ENCODE measurements around the gene MIPOL1.

MIPOL1 gene

DNA sequence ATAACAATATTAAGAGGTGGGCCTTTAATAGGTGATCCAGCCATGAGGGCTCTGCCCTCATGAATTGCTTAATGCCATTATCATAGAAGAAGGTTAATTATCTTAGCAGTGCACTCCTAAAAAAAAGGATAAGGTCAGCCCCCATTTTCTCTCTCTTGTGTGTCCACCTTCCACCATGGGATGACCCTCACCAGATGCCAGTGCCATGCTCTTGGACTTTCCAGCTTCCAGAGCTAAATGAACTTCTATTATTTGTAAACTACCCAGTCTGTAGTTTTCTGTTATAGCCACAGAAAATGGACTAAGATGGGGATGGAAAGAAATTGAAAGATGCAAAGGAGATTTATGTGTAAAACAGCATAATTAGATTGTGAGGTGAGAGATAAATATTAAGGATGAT lies 271.9 kb downstream of the MIPOL1 start:
- no peak overlapping the region for H3K27ac ChIP-seq
- TF ChIP-seq, protein P1, sequence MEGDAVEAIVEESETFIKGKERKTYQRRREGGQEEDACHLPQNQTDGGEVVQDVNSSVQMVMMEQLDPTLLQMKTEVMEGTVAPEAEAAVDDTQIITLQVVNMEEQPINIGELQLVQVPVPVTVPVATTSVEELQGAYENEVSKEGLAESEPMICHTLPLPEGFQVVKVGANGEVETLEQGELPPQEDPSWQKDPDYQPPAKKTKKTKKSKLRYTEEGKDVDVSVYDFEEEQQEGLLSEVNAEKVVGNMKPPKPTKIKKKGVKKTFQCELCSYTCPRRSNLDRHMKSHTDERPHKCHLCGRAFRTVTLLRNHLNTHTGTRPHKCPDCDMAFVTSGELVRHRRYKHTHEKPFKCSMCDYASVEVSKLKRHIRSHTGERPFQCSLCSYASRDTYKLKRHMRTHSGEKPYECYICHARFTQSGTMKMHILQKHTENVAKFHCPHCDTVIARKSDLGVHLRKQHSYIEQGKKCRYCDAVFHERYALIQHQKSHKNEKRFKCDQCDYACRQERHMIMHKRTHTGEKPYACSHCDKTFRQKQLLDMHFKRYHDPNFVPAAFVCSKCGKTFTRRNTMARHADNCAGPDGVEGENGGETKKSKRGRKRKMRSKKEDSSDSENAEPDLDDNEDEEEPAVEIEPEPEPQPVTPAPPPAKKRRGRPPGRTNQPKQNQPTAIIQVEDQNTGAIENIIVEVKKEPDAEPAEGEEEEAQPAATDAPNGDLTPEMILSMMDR (conservative IDR thresholded peaks at IDR 0.05): no peak

DNA sequence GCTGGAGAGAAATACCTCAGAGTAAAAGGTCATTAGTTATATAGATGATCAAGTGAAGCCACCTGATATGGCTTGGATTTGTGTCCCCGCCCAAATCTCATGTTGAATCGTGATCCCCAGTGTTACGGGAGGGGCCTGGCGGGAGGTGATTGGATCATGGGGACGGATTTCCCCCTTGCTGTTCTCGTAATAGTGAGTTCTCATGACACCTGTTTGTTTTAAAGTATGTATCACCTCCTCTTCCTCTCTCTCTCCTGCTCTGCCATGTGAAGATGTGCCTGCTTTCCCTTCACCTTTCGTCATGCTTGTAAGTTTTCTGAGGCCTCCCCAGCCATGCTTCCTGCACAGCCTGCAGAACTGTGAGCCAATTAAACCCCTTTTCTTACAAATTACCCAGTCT lies 272.5 kb downstream of the MIPOL1 start:
- TF ChIP-seq, protein P1 (conservative IDR thresholded peaks at IDR 0.05): no peak
- H3K27ac ChIP-seq: no peak overlapping the region

DNA sequence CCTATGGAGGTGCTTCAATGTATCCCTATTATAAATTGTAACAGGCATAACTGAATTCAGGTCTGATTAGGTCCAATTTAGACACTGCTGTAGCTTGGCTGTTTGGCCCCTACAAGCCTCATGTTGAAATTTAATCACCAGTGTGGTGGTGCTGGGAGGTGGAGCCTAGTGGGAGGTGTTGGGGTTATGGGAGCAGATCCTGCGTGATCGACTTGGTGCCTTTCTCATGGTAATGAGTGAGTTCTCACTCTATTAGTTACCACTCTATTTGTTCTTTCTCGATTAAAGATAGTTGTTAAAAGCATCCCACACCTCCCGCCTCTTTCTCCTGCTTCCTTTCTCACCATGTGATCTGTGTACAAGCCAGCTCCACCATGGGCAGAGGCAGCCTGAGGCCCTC lies 275.2 kb downstream of the MIPOL1 start:
- H3K27ac ChIP-seq: no peak overlapping the region
- TF ChIP-seq, protein P1 (conservative IDR thresholded peaks at IDR 0.05): no peak

DNA sequence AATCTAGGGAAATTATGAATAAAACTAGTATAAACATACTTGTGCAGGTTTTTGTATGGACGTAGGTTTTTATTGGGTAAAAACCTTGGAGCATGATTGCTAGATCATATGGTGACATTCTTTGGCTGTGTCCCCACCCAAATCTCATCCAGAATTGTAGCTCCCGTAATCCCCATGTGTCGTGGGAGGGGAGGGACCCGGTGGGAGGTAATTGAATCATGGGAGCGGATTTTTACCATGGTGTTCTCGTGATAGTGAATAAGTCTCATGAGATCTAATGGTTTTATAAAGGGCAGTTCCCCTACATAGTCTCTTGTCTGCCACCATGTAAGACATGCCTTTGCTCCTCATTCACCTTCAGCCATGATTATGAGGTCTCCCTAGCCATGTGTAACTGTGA lies 276.5 kb downstream of the MIPOL1 start:
- TF ChIP-seq, protein P1 (conservative IDR thresholded peaks at IDR 0.05): no peak
- no peak overlapping the region for H3K27ac ChIP-seq

DNA sequence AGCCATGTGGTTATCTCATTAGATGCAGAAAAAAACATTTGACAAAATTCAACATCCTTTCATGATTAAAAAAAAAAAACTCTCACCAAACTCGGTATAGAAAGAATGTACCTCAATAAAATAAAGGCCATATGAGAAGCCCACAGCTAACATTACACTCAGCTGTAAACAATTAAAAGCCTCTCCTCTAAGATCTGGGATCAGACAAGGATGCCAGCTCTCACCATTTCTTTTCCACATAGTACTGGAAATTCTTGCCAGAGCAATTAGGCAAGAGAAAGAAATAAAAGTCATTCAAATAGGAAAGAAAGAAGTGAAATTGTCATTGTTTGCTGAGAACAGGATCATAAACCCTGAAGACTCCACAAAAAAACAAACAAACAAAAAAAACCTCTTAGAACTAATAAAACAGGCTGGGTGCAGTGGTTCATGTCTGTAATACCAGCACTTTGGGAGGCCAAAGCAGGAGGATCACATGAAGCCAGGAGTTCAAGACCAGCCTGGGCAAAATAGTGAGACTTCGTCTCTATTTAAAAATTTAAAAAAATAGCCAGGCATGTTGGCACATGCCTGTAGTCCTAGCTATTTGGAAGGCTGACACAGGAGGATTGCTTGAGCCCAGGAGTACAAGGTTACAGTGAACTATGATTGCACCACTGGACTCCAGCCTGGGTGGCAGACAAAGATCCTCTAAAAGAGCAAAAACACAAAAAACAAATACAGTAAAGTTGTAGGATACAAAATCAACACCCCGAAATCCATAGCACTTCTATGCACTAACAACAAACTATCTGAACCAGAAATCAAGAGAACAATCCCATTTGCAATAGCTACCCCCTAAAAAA lies 282.9 kb downstream of the MIPOL1 start:
- TF ChIP-seq, protein P1 (conservative IDR thresholded peaks at IDR 0.05): no peak
- no peak overlapping the region for H3K27ac ChIP-seq

DNA sequence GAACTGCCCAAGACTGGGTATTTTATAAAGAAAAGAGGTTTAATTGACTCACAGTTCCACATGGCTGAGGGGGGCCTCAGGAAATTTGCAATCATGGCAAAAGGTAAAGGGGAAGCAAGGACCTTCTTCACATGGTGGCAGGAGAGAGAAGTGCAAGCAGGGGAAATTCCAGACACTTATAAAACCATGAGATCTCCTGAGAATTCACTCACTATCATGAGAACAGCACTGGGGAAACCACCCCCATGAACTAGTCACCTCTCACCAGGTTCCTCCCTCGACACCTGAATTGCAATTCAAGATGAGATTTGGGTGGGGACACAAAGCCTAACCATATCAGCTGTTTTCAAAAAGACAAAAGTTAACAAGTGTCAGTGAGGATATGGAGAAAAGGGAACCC lies 284.7 kb downstream of the MIPOL1 start:
- H3K27ac ChIP-seq: no peak overlapping the region
- TF ChIP-seq, protein P1 (conservative IDR thresholded peaks at IDR 0.05): no peak

DNA sequence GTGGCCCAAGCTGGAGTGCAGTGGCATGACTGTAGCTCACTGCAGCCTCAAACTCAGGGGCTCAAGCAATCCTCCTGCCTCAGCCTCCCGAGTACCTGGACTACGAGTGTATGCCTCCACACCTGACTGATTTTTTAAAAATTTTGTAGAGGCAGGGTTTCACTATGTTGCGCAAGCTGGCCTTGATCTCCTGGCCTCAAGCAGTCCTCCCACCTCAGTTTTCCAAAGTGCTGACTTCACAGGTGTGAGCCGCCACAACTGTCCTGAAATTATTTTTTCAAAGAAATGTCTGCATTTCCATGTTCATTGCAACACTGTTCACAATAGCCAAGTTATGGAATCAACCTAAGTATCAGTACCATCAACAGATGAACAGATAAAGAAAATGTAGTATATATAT lies 285.9 kb downstream of the MIPOL1 start:
- TF ChIP-seq, protein P1 (conservative IDR thresholded peaks at IDR 0.05): no peak
- H3K27ac ChIP-seq: no peak overlapping the region

Data from VCaP (cell line).